HUES64 (cell line): ENCODE measurements around the gene EHD2.

Experiments used
- H3K27ac ChIP-seq: 2 replicates; pipeline ENCODE4 v1.7.0; 2013; ENCODE audit warnings: low read depth, low read length, inconsistent platforms
- H3K27me3 ChIP-seq: 2 replicates; pipeline ENCODE4 v1.6.1; 2013; ENCODE audit warnings: mild to moderate bottlenecking, low read length; ENCODE audit not compliant: insufficient read depth
- H3K36me3 ChIP-seq: 2 replicates; pipeline ENCODE4 v1.6.1; 2013; ENCODE audit warnings: mild to moderate bottlenecking, low read length; ENCODE audit not compliant: insufficient read depth
- H3K4me1 ChIP-seq: 2 replicates; pipeline ENCODE4 v1.6.1; 2013; ENCODE audit warnings: mild to moderate bottlenecking, low read length, moderate library complexity; ENCODE audit not compliant: insufficient read depth
- H3K4me3 ChIP-seq: 2 replicates; pipeline ENCODE4 v1.5.1; 2013; ENCODE audit warnings: mild to moderate bottlenecking, low read length, moderate library complexity
- H3K9ac ChIP-seq: 2 replicates; pipeline ENCODE4 v1.6.1; 2013; ENCODE audit warnings: mild to moderate bottlenecking, low read depth, low read length
- H3K9me3 ChIP-seq: 2 replicates; pipeline ENCODE4 v1.6.1; 2013; ENCODE audit warnings: low read depth, low read length; ENCODE audit not compliant: insufficient read depth
- WGBS: fragments of 150-250, 120-280 bp; methylation state at CpG from one replicate; pipeline ENCODE4 v1.1.7; 2013; ENCODE audit warnings: missing lambda C conversion rate; 5-methylcytosine and 5-hydroxymethylcytosine counted together

Gene EHD2

DNA sequence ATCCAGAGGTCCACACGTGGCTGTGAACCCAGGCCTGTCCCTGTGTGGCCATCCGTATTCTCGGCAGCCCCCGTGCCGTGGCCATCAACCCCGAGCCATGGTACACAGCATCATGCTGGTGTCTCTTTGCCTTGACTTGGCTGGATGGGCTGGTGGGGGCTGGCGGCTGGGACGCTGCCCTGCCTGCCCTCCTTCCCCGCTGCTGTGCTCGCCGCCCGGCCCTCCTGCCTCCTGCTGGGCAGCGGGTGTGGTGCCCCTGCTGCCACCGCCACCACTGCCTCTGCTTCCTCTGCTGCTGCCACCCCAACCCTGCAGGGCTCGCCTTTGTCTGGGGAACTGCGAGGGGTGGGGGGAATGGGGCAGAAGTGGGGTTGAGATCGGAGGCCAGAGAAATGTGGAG is 19.7 kb upstream of the EHD2 start:
- Histone ChIP-seq H3K27me3 (no peaks in the 10 kb centered on the region), H3K9ac (no peak overlapping the region), H3K4me3 (no peak overlapping the region), H3K9me3 (no peaks in the 10 kb centered on the region), H3K4me1 (no peaks in the 10 kb centered on the region), H3K27ac (no peak overlapping the region), H3K36me3 (peaks cover 30% of the 10 kb centered on the region)
- 91% methylated on average over 17 of the region's 17 CpGs for WGBS

DNA sequence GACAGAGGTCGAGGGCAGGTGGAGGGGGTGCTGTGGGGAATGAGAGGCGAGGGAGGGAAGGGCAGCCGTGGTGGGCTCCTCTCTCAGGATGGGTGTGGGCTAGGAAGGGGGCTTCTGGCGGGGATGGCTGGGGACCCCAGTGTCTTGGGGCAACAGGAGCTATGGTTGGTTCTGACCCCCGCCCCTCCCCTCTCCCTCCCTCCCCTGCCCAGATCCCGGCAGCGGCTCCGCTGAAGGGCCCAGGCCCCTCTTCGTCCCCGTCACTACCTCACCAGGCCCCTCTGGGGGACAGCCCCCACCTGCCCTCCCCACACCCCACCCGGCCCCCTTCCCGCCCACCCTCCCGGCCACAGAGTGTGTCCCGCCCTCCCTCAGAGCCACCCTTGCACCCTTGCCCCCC is 19.3 kb upstream of the EHD2 start:
- Histone ChIP-seq H3K4me1 (no peaks in the 10 kb centered on the region), H3K9ac (no peak overlapping the region), H3K27ac (no peak overlapping the region), H3K9me3 (no peaks in the 10 kb centered on the region), H3K27me3 (no peaks in the 10 kb centered on the region), H3K36me3 (peaks cover 34% of the 10 kb centered on the region), H3K4me3 (no peak overlapping the region)
- WGBS: 96% methylated on average over 9 of the region's 14 CpGs

DNA sequence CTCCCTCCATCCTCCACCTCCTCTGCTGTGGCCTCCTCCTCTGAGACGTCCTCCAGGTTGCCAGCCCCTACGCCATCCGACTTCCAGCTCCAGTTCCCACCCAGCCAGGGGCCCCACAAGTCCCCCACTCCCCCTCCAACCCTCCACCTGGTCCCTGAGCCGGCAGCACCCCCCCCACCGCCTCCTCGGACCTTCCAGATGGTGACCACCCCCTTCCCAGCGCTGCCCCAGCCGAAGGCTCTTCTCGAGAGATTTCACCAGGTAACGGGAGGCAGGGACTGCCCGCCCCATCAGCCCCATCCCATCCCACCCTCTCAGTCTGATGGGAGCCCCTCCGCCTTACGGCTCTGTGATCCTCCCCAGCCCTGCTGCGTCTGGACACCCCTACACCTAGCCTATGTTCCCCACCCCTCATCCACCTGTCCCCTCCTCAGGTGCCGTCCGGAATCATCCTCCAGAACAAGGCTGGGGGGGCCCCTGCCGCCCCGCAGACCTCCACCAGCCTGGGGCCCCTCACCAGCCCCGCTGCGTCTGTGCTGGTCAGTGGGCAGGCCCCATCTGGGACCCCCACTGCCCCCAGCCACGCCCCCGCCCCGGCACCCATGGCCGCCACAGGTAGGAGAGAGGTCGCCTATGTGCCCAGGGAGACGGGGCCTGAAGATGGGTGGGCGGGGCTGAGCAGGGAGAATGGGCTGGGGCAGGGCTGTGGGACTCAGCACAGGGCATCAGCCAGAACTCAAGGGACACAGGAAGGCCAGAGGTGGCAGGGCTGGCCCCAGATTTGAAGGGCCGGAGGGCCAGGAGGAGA is 18.6 kb upstream of the EHD2 start:
- no peaks in the 10 kb centered on the region for H3K4me1 ChIP-seq
- H3K4me3 ChIP-seq: no peak overlapping the region
- no peaks in the 10 kb centered on the region for H3K9me3 ChIP-seq
- no peaks in the 10 kb centered on the region for H3K27me3 ChIP-seq
- peaks cover 36% of the 10 kb centered on the region for H3K36me3 ChIP-seq
- 90% methylated on average over 28 of the region's 28 CpGs for WGBS
- H3K27ac ChIP-seq: no peak overlapping the region
- H3K9ac ChIP-seq: no peak overlapping the region

DNA sequence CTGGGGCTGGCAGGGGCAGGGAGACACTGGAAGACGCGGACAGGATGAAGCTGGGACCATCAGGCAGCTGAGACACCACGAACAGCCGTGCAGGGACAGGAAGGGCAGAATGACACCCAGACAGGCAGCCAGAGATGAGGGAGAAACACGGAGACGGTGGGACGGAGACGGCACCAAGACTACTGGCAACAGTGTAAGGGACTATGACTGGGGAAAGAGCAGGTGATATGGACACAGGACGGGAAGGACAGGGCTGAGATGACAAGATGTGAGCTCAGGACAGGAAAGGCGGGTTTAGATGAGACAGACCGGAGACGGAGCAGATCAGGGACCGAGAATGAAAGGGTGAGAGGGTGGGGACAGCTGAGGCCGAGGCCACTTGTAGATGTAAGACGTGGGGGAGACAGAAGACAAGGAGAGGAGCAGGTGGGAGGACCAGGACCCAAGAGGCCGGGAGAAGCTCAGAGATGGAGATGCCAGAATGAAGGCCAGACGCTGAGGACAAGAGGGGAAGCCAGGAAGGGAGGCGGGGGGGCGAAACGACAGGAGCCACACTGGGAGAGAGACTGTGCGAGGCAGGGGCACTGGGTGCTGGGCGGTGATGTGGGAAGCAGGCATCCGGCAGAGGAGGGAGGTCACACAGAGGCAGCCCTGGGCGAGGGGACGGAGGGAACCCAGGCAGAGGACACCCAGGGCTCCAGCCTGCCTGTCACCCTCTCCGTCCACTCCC is 17.5 kb upstream of the EHD2 start:
- Histone ChIP-seq H3K27ac (no peak overlapping the region), H3K9ac (no peak overlapping the region), H3K36me3 (peaks cover 40% of the 10 kb centered on the region)

DNA sequence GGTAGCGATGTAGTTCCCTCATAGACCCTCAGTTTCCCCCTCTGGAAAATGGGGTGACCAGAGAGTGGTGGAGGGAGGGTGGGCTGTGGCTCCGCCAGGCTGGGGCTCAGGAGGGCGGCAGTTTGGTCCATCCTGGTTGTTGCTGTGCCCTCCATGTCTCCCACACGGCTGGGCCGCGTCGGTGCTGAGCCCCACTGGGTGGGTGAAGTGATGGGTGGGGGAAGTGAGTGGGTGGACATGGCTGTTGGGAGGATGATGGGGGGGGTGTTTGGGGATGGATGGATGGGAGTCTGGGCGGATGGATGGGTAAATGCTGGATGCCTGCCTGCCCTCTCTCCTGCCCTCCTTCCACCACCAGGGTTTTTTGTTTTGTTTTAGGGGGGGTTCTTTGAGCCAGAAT is 16.6 kb upstream of the EHD2 start:
- Histone ChIP-seq H3K36me3 (peaks cover 39% of the 10 kb centered on the region), H3K27ac (no peak overlapping the region), H3K9ac (no peak overlapping the region), H3K27me3 (no peaks in the 10 kb centered on the region), H3K4me3 (no peak overlapping the region), H3K9me3 (no peaks in the 10 kb centered on the region), H3K4me1 (no peaks in the 10 kb centered on the region)
- WGBS: 96% methylated on average over 7 of the region's 8 CpGs

More for the DNA sequence above, 17.5 kb upstream of the EHD2 start:
- no peaks in the 10 kb centered on the region for H3K27me3 ChIP-seq
- 90% methylated on average over 26 of the region's 26 CpGs for WGBS
- no peaks in the 10 kb centered on the region for H3K9me3 ChIP-seq
- H3K4me3 ChIP-seq: no peak overlapping the region
- no peaks in the 10 kb centered on the region for H3K4me1 ChIP-seq

DNA sequence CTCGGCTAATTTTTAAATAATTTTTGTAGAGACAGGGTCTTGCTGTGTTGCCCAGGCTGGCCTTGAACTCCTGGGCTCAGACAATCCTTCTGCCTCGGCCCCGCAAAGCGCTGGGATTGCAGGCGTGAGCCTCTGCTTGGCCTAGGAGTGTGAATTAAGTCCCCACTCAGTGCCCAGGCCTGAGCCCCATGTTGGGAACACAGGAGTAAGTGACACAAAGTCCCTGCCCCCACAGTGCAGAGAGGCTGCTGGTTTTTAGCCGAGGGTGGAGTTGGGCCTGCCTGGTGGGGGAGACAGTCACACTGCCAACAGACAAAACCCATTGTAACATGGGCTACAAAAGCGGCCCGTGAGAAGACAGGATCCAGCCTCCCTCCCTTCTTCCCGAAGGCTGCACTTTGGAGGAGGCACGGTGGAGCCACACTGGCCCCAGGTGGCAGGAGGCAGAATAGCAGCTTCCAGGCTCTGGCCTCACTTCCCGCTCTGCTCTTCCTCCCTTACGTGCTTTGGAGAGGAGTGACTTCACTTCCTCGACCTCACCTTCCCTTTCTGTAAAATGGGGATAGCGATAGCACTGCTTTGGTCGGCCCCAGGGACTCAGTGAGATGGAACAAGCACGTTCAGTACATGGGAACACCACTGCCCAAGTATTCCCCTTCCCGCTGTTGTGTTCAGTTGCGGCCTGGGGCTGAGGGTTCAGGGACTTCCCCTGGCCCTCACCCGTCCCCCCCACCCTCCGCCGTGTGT is 15.2 kb upstream of the EHD2 start:
- peaks cover 31% of the 10 kb centered on the region for H3K36me3 ChIP-seq
- H3K9me3 ChIP-seq: no peaks in the 10 kb centered on the region
- peak overlapping the region; percentile 59; the same call in 1 of the 2 replicates for H3K27ac ChIP-seq
- no peak overlapping the region for H3K4me3 ChIP-seq
- no peak overlapping the region for H3K9ac ChIP-seq
- no peaks in the 10 kb centered on the region for H3K4me1 ChIP-seq
- WGBS: 55% methylated on average over 21 of the region's 21 CpGs
- no peaks in the 10 kb centered on the region for H3K27me3 ChIP-seq

DNA sequence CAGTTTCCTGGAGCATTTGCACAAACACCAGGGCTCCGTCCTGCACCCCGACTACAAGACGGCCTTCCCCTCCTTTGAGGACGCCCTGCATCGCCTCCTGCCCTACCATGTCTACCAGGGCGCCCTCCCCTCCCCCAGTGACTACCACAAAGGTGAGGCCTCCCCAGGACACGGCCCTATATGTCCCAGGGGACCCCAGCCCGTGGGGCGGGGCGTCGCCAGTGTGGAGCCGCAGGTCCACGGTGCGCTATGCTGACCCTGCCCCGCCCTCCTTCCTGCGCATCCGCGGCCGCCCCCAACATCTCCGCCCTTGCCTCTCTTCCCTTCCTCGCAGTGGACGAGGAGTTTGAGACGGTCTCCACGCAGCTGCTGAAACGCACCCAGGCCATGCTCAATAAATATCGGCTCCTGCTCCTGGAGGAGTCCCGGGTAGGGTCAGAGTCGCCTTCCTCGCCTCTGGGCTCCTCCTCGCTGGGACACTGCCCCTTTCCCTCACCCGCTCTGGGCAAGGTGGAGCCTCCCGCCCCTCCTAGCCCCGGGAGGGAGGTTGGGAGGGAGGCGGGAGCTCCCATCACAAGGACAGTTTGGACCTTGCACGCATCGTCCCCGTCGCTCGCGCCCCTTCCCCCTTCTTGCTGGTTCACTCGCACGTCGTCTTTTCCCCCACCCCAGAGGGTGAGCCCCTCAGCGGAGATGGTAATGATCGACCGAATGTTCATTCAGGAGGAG is 14.4 kb upstream of the EHD2 start:
- peaks cover 34% of the 10 kb centered on the region for H3K36me3 ChIP-seq
- WGBS: 94% methylated on average over 46 of the region's 46 CpGs
- H3K27ac ChIP-seq: no peak overlapping the region

DNA sequence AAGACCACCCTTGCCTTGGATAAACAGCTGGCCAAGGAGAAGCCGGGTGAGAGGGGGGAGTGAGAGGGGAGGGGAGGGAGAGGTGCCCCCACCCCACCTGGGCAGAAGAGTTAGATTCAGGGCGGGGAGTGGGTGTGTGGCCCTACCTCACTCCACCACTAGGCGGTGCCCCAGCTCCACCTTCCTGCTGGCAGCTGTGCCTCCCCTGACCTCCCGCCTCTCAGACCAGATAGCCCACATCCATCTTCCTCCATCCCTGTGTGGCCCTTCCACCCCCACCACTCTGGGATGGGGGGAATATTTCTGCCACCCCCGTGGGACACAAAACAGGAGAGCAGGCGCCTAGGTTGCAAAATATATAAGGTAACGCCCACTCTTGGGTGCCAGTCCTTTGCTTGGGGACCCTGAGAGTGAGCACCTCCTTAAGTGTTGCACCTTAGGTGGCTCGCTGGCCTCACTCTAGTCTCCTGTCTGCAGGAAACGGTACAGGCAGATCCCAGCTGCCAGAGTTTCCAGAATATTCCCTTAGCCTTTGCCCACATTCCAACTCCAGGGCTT is 13.8 kb upstream of the EHD2 start:
- Histone ChIP-seq H3K9ac (no peak overlapping the region), H3K4me3 (no peak overlapping the region), H3K9me3 (no peaks in the 10 kb centered on the region), H3K36me3 (peaks cover 34% of the 10 kb centered on the region), H3K4me1 (no peaks in the 10 kb centered on the region), H3K27me3 (no peaks in the 10 kb centered on the region), H3K27ac (no peak overlapping the region)
- 68% methylated on average over 8 of the region's 9 CpGs for WGBS

More for the DNA sequence above, 14.4 kb upstream of the EHD2 start:
- no peaks in the 10 kb centered on the region for H3K27me3 ChIP-seq
- no peak overlapping the region for H3K9ac ChIP-seq
- no peaks in the 10 kb centered on the region for H3K4me1 ChIP-seq
- H3K9me3 ChIP-seq: no peaks in the 10 kb centered on the region
- H3K4me3 ChIP-seq: no peak overlapping the region

DNA sequence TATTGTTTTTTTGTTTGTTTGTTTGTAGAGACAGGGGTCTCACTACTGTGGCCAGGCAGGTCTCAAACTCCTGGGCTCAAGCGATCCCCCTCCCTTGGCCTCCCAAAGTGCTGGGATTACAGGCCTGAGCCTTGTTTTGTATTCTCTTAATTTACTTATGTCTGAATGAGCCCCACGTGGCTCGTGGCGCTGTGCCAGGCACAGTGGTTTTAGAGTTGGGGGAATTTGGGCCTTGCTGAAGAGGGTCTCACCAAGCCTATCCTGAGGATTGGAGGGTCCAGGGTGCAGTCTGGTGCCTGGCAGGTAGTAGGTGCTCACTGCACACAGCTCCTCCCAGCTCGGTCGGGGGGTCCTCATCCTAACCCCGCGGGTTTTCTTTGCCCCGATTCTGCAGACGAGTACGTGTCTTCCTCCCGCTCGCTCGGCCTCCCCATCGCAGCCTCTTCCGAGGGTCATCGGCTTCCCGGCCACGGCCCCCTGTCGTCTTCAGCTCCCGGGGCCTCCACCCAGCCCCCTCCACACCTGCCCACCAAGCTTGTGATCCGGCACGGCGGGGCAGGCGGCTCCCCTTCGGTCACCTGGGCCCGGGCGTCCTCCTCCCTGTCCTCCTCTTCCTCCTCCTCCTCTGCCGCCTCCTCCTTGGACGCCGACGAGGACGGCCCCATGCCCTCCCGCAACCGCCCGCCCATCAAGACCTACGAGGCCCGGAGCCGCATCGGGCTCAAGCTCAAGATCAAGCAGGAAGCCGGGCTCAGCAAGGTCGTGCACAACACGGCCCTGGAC is 12.1 kb upstream of the EHD2 start:
- Histone ChIP-seq H3K4me1 (no peaks in the 10 kb centered on the region), H3K9me3 (no peaks in the 10 kb centered on the region), H3K36me3 (peaks cover 34% of the 10 kb centered on the region), H3K4me3 (no peak overlapping the region), H3K27ac (no peak overlapping the region), H3K9ac (no peak overlapping the region), H3K27me3 (no peaks in the 10 kb centered on the region)
- 95% methylated on average over 43 of the region's 43 CpGs for WGBS
